Skeletal muscle satellite cell (primary cell): ENCODE results near the gene TK2.

Experiments
- H3K27me3 ChIP-seq: 2 replicates; pipeline ENCODE4 v1.7.0; 2013; ENCODE audit warnings: low read length; ENCODE audit not compliant: control insufficient read depth, insufficient read depth
- H3K36me3 ChIP-seq: 2 replicates; pipeline ENCODE4 v1.7.0; 2013; ENCODE audit warnings: mild to moderate bottlenecking, control low read depth, low read length; ENCODE audit not compliant: insufficient read depth
- H3K4me1 ChIP-seq: 2 replicates; pipeline ENCODE4 v1.7.0; 2013; ENCODE audit warnings: low read length; ENCODE audit not compliant: control insufficient read depth, insufficient read depth
- H3K4me2 ChIP-seq: 2 replicates; pipeline ENCODE4 v1.7.0; 2013; ENCODE audit warnings: mild to moderate bottlenecking, low read length
- H3K4me3 ChIP-seq: 2 replicates; pipeline ENCODE4 v1.7.0; 2013; ENCODE audit warnings: low read length
- H3K9ac ChIP-seq: 2 replicates; pipeline ENCODE4 v1.7.0; 2013; ENCODE audit warnings: mild to moderate bottlenecking, low read depth, low read length, moderate library complexity
- H3K9me3 ChIP-seq: replicated peaks from 2 replicates; pipeline ENCODE4 v1.7.0; 2013; ENCODE audit warnings: mild to moderate bottlenecking, control low read depth, low read length

Gene TK2

GRCh38 chr16:66491716-66492064 lies 58.2 kb downstream of the TK2 start:
- Histone ChIP-seq H3K9me3 (no peaks in the 10 kb centered on the region), H3K36me3 (no peaks in the 10 kb centered on the region), H3K4me1 (peaks cover 7% of the 10 kb centered on the region), H3K9ac (no peak overlapping the region), H3K27me3 (no peaks in the 10 kb centered on the region), H3K4me3 (no peak overlapping the region), H3K4me2 (no peak overlapping the region)

DNA sequence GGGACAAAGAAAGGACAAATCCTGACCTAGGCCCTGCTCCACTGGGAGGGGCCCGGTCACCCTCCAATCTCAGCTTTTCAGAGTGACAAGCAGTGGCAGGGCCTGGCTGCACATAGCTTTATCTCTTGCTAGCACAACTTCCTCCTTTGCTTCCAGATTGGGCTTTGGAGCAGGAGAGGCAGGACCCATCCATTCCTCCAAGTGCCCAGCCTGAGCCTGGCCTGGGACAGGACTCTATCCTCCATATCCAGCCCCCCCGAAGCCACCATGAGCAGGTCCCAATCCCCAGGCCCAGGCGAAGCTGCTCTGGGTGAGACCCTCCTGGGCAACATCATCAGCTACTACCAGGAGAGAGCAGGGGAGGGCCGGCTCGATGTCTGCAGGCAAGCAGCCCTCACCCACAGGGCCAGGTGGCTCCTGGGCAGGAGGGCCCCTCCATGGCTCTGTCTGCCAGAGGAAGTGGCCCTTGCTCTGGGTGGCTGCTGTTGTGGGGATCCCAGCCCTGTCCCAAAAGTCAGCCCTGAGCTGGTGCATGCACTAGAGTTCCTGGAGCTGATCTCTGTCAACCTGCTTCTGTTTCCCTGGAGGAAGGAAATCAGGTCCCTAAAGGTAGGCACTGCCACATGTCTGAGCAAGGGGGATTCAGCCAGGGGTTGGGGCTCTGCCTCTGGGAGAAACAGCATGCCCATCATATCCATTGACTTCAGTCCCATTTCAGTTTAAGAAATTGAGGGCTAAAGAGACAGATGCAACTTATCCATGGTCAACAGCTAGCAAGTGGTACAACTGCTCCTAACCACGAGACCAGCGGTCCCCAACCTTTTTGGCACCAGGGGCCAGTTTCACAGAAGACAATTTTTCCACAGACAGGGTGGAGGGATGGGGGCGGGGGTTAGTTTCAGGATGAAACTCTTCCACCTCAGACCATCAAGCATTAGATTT lies 58.9 kb downstream of the TK2 start:
- peaks cover 10% of the 10 kb centered on the region for H3K4me1 ChIP-seq
- no peaks in the 10 kb centered on the region for H3K36me3 ChIP-seq
- no peak overlapping the region for H3K4me2 ChIP-seq
- H3K9me3 ChIP-seq, result no peaks in the 10 kb centered on the region
- H3K4me3 ChIP-seq, result no peak overlapping the region
- H3K27me3 ChIP-seq, result no peaks in the 10 kb centered on the region
- H3K9ac ChIP-seq, result no peak overlapping the region

DNA sequence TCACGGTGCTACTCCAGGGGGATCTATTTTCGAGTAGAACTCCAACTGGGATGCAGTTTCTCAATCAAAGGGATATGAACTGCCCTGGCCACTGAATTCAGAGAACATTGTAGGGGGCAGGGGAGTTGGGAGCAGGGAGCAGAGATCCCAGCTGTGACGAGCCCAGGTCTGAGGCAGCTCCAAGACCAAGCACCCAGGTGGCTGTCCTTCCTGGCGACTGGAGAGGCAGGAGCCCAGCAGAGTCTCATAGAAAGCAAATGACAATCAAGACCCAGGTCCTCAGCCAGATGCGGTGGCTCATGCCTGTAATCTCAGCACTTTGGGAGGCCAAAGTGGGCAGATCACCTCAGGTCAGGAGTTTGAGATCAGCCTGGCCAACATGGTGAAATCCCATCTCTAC lies 60.1 kb downstream of the TK2 start:
- H3K9ac ChIP-seq, result no peak overlapping the region
- H3K36me3 ChIP-seq, result no peaks in the 10 kb centered on the region
- no peak overlapping the region for H3K4me2 ChIP-seq
- peaks cover 10% of the 10 kb centered on the region for H3K4me1 ChIP-seq
- no peaks in the 10 kb centered on the region for H3K9me3 ChIP-seq
- H3K27me3 ChIP-seq, result no peaks in the 10 kb centered on the region
- no peak overlapping the region for H3K4me3 ChIP-seq

DNA sequence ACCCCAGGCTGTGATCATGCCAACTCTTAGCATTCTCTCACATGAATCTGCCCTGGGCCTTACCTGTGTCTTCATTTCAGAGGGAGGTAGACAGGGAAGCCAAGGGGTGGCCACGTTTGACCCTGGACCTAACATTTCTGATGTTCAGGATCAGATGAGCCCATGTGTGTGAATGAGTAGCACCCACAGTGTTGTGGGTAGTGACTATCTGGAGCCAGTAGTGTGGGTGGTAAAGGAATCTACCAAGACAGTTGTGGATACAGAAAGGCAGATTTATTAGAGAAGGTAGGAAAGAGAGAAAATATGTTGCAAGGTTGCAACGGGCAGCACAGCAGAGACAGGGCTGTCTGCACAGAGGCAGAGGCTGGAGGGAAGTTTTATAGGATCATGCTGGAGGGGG lies 60.5 kb downstream of the TK2 start:
- no peak overlapping the region for H3K9ac ChIP-seq
- peaks cover 10% of the 10 kb centered on the region for H3K4me1 ChIP-seq
- H3K36me3 ChIP-seq, result no peaks in the 10 kb centered on the region
- no peak overlapping the region for H3K4me3 ChIP-seq
- no peaks in the 10 kb centered on the region for H3K27me3 ChIP-seq
- no peaks in the 10 kb centered on the region for H3K9me3 ChIP-seq
- H3K4me2 ChIP-seq, result no peak overlapping the region

DNA sequence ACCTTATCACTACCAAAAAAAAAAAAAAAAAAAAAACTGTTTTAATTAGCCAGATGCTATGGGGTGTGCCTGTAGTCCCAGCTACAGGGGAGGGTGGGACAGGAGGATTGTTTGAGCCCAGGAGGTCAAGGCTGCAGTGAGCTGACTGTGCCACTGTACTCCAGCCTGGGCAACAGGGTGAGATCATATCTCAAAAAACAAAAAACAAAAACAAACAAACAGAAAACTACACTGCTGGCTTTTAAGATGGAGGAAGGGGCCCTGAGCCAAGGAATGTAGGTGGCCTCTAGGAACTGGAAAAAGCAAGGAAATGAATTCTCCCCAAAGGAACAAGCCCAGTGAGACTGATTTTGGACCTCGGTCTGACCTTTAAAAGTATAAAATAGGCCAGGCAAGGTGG lies 61.4 kb downstream of the TK2 start:
- H3K4me3 ChIP-seq, result no peak overlapping the region
- peaks cover 10% of the 10 kb centered on the region for H3K4me1 ChIP-seq
- H3K9me3 ChIP-seq, result no peaks in the 10 kb centered on the region
- no peak overlapping the region for H3K9ac ChIP-seq
- no peaks in the 10 kb centered on the region for H3K27me3 ChIP-seq
- H3K36me3 ChIP-seq, result no peaks in the 10 kb centered on the region
- no peak overlapping the region for H3K4me2 ChIP-seq

- Histone ChIP-seq H3K9me3 (no peaks in the 10 kb centered on the region), H3K4me2 (no peak overlapping the region), H3K4me3 (no peak overlapping the region), H3K27me3 (no peaks in the 10 kb centered on the region), H3K9ac (no peak overlapping the region), H3K4me1 (peaks cover 10% of the 10 kb centered on the region), H3K36me3 (no peaks in the 10 kb centered on the region)
These were observed 62.2 kb downstream of the TK2 start for GRCh38 chr16:66487580-66488275.

DNA sequence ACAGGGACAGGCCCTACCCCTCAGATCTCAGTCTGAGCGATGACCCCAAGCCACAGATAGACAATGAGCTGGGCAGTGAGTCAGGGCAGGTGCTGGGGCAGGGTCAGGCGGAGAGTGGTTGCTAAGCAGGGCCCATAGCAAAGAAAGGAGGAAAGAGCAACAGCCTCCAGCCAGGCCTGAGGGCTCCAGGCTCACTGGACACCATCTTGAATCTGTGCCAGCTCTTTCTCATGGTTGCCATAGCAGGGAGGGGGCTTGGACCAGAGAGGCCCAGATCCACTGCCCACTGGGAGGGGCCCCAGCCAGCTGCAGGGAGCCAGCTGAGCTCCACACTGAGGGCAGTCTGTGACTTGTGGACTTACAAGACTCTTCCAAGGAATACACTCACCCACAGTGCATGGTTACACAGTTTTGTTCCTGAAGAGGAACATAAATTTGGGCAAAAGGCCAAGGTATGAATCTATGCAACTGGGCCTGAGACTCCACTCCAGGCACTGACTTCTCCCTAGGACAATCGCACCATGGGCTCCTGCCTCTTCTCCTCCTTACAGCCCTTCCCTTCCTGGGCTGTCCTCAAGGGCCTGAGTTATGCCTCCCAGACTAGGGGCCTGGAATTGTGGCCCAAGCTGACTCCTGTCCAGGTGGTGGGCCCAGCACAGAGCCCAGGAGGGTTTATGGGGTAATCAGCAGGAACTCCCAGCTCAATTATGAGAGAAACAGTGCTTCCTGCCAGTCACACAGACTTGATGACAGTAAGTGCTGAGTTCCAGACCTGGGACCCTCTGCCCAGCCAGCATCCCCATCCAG lies 62.9 kb downstream of the TK2 start:
- Histone ChIP-seq H3K4me2 (no peak overlapping the region), H3K36me3 (no peaks in the 10 kb centered on the region), H3K4me1 (peaks cover 10% of the 10 kb centered on the region), H3K9ac (no peak overlapping the region), H3K9me3 (no peaks in the 10 kb centered on the region), H3K27me3 (peaks cover under 1% of the 10 kb centered on the region), H3K4me3 (no peak overlapping the region)

- Histone ChIP-seq H3K9ac (no peak overlapping the region), H3K36me3 (no peaks in the 10 kb centered on the region), H3K27me3 (peaks cover 4% of the 10 kb centered on the region), H3K4me1 (peaks cover 10% of the 10 kb centered on the region), H3K4me2 (no peak overlapping the region), H3K4me3 (no peak overlapping the region), H3K9me3 (no peaks in the 10 kb centered on the region)
These were observed 63.6 kb downstream of the TK2 start for GRCh38 chr16:66486199-66486772.

- Histone ChIP-seq H3K9ac (no peak overlapping the region), H3K36me3 (no peaks in the 10 kb centered on the region), H3K27me3 (peaks cover 4% of the 10 kb centered on the region), H3K4me2 (no peak overlapping the region), H3K9me3 (no peaks in the 10 kb centered on the region), H3K4me1 (peaks cover 10% of the 10 kb centered on the region), H3K4me3 (no peak overlapping the region)
These were observed 64.5 kb downstream of the TK2 start for GRCh38 chr16:66485376-66485775.

DNA sequence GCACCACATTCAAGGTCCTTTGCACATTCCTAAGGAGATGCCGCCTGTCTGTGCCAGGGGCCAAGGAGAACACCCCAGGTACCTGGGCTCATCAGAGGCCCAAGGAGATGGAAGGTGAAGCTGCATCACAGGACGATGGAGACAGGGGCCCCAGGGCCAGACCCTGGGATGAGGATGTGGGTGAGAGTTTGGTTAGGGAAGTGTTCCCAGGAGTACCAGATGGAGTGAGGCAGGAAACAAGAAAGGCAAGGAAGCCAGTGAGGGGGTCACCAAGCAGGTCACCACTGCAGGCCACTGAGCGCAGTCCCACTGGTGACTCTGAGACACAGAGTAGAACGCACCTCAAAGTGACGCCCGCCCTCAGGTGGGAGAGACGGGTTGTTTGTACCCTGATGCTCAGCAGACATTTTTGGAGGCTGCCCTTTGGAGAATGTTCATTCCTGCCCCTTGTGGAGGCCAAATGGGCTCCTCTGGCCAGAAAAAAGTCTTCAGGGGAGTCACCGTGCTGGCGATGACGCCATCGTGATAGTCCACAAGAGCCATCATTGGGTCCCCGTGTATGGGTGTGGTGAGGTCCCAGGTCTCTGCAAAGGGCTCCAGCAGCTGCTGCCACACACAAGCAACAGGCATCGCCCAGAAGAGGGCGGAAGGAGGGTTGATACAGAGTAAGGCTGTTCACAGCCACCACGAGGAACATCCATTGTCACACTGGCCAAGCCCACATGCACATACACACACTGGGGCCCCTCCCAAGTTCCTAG lies 65.3 kb downstream of the TK2 start:
- no peaks in the 10 kb centered on the region for H3K36me3 ChIP-seq
- peaks cover 10% of the 10 kb centered on the region for H3K4me1 ChIP-seq
- no peak overlapping the region for H3K4me2 ChIP-seq
- H3K4me3 ChIP-seq, result no peak overlapping the region
- H3K9me3 ChIP-seq, result no peaks in the 10 kb centered on the region
- peaks cover 4% of the 10 kb centered on the region for H3K27me3 ChIP-seq
- no peak overlapping the region for H3K9ac ChIP-seq
